MCF 10A (cell line): ENCODE data around the gene PLSCR2. TPM values are rescaled to one million over a fixed set of nuclear protein-coding genes. Genes with fewer than 3 reads are reported as not detected.

Experiments used
- BruUV-seq: library from RNA; stranded (reverse); fragments of 400-500 nt; replicated peaks from 2 replicates; lab custom pipeline; 2021; lab: Mats Ljungman, UMichigan
- CTCF ChIA-PET: fragments of 300-600 bp; sonication (Branson Sonifier 250); formaldehyde crosslinking; extraction: SDS; loops from one replicate; lab custom pipeline; 2021; ENCODE audit warnings: antibody characterized with exemption, inconsistent platforms; lab: Yijun Ruan, JAX
- POLR2A ChIA-PET: fragments of 300-600, 350-650 bp; sonication (Branson Sonifier 250); formaldehyde crosslinking; extraction: SDS; loops from one replicate; lab custom pipeline; 2020; ENCODE audit warnings: antibody characterized with exemption, inconsistent platforms; lab: Yijun Ruan, JAX
- DNase-seq: peaks from one replicate; pipeline ENCODE4 v3.0.0-alpha.2; 2018; ENCODE audit not compliant: unreplicated experiment
- H3K27ac Mint-ChIP-seq: one replicate; pipeline ENCODE4 v1.8.0; 2022; ENCODE audit warnings: mild to moderate bottlenecking, low read depth, mixed read lengths; ENCODE audit not compliant: unreplicated experiment
- H3K27me3 Mint-ChIP-seq: one replicate; pipeline ENCODE4 v1.8.0; 2022; ENCODE audit warnings: mixed read lengths; ENCODE audit not compliant: insufficient read depth, unreplicated experiment
- H3K36me3 Mint-ChIP-seq: one replicate; pipeline ENCODE4 v1.8.0; 2022; ENCODE audit warnings: mild to moderate bottlenecking, moderate library complexity, mixed read lengths; ENCODE audit not compliant: insufficient read depth, unreplicated experiment
- H3K4me1 Mint-ChIP-seq: one replicate; pipeline ENCODE4 v1.8.0; 2022; ENCODE audit warnings: mixed read lengths; ENCODE audit not compliant: insufficient read depth, unreplicated experiment
- H3K4me3 Mint-ChIP-seq: one replicate; pipeline ENCODE4 v1.8.0; 2022; ENCODE audit warnings: mild to moderate bottlenecking, moderate library complexity, mixed read lengths; ENCODE audit not compliant: unreplicated experiment
- H3K9me3 Mint-ChIP-seq: one replicate; pipeline ENCODE4 v1.8.0; 2022; ENCODE audit warnings: mixed read lengths; ENCODE audit not compliant: unreplicated experiment
- CTCF ChIP-seq: fragments of 200-600 bp; IDR thresholded peaks from one replicate; pipeline ENCODE4 v1.8.0; 2022; ENCODE audit warnings: antibody characterized with exemption, mild to moderate bottlenecking; ENCODE audit not compliant: unreplicated experiment
- intact Hi-C: fragments of 100-400 bp; cut with micrococcal nuclease; formaldehyde crosslinking; loops from 2 replicates; pipeline ENCODE4 v1.14.1; 2022
- total RNA-seq: library from RNA; stranded (reverse); gene quantifications from 2 replicates; pipeline ENCODE4 v1.2.3, GENCODE V29; 2022

Gene PLSCR2
- total RNA-seq, 1 experiment from 2014 or later: not detected

DNA sequence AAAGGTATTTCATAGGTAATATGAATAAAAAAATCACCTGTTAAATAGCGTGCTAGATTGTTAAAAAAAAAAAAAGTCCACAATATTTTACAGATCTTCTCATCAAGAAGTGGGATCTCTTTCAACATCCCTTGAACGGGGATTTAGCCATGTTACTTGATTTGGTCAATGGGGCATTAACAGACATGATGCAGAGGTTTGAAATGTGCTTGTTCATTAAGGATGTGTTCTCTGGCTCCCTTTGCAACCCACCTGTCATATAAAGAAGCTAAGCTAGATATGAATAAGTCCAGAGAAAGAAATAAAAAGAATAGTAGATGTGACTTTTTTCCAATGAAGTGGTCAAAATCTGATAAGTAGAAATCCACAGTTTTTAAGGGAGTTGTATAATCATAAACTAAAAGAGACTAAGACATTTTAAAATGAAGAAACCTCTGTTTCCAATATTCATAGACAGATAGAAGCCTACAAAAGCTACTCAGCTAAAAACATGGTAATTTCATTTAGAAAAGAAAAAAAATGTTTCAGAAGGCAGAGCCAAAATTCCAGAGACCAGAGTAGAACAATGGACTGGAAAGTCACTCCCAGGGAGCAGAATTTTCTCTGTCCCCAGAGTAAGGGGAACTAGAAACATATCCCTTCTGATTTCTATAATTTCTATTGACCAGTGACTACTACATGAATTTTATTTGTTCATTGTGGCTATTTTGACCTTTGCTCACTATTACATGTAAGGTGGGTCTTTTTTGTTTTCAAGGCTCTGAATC, 79.2 kb downstream of the PLSCR2 start:
- POLR2A ChIA-PET: interaction anchor here (0.8 kb wide), 1 partner anchor 12 kb away, joined by 3 read pairs; no protein-coding TSS in a partner anchor
- H3K4me3 Mint-ChIP-seq: no peak overlapping the region
- H3K36me3 Mint-ChIP-seq: no peaks in the 10 kb centered on the region
- no peaks in the 10 kb centered on the region for H3K27me3 Mint-ChIP-seq
- H3K4me1 Mint-ChIP-seq: peaks cover 6% of the 10 kb centered on the region
- no peak for TF ChIP-seq CTCF
- no peak overlapping the region for H3K27ac Mint-ChIP-seq
- CTCF ChIA-PET: interaction anchor here (0.6 kb wide), 1 partner anchor 132 kb away, joined by 4 read pairs; no protein-coding TSS in a partner anchor
- BruUV-seq: no TSS peak
- no peak for DNase-seq
- H3K9me3 Mint-ChIP-seq: no peaks in the 10 kb centered on the region
- intact Hi-C loops: no loop called here

GRCh38 chr3:146387566-146387965, 81.8 kb downstream of the PLSCR2 start:
- TF ChIP-seq CTCF: no peak
- Mint-ChIP-seq H3K27me3 (no peaks in the 10 kb centered on the region), H3K9me3 (no peaks in the 10 kb centered on the region), H3K36me3 (no peaks in the 10 kb centered on the region), H3K4me3 (no peak overlapping the region), H3K4me1 (peaks cover 6% of the 10 kb centered on the region), H3K27ac (no peak overlapping the region)
- ChIA-PET CTCF (interaction anchor here (0.9 to 1.0 kb wide), 2 partner anchors 11 to 197 kb away, joined by 3 read pairs; no protein-coding TSS in a partner anchor), POLR2A (no interaction called here)
- no peak for DNase-seq
- intact Hi-C loops: no loop called here
- no TSS peak for BruUV-seq

GRCh38 chr3:146386936-146387335, 82.4 kb downstream of the PLSCR2 start:
- POLR2A ChIA-PET: no interaction called here
- H3K4me3 Mint-ChIP-seq: no peak overlapping the region
- H3K27ac Mint-ChIP-seq: no peak overlapping the region
- no peaks in the 10 kb centered on the region for H3K9me3 Mint-ChIP-seq
- TF ChIP-seq CTCF: no peak
- BruUV-seq: no TSS peak
- CTCF ChIA-PET: interaction anchor here (0.9 to 1.0 kb wide), 2 partner anchors 12 to 196 kb away, joined by 3 read pairs; no protein-coding TSS in a partner anchor
- DNase-seq: no peak
- H3K27me3 Mint-ChIP-seq: no peaks in the 10 kb centered on the region
- no peaks in the 10 kb centered on the region for H3K36me3 Mint-ChIP-seq
- intact Hi-C loops: no loop called here
- peaks cover 6% of the 10 kb centered on the region for H3K4me1 Mint-ChIP-seq

GRCh38 chr3:146384786-146385185, 84.6 kb downstream of the PLSCR2 start:
- TF ChIP-seq CTCF: no peak
- no peaks in the 10 kb centered on the region for H3K36me3 Mint-ChIP-seq
- H3K27me3 Mint-ChIP-seq: no peaks in the 10 kb centered on the region
- DNase-seq: no peak
- BruUV-seq: no TSS peak
- intact Hi-C loops: no loop called here
- ChIA-PET POLR2A (no interaction called here), CTCF (no interaction called here)
- H3K4me3 Mint-ChIP-seq: no peak overlapping the region
- H3K27ac Mint-ChIP-seq: no peak overlapping the region
- H3K9me3 Mint-ChIP-seq: no peaks in the 10 kb centered on the region
- H3K4me1 Mint-ChIP-seq: no peaks in the 10 kb centered on the region

Other genes with a start within 250 kb of the PLSCR2 start
- 2.5 and 4.4 TPM in 2 replicates for gene PLSCR4, start 218.5 kb downstream of the PLSCR2 start, total RNA-seq
- 62.8 and 79.2 TPM in 2 replicates for gene PLSCR1, start 75.0 kb upstream of the PLSCR2 start, total RNA-seq
- not detected in 2 replicates for gene PLSCR5, start 135.8 kb upstream of the PLSCR2 start, total RNA-seq